ENCODE data around the gene TRPM4. TPM values are rescaled to one million over a fixed set of nuclear protein-coding genes. Genes with fewer than 3 reads are reported as not detected.
A peak's percentile ranks its signal among the peaks of the same experiment; 100 is the strongest.

Gene TRPM4
- total and polyA plus RNA-seq, 4 donors, result 8.1 to 31.2 (median 13.2) TPM

- Histone ChIP-seq H3K4me3 (ENCODE audit: low read depth in 1 of 3, low read length in 3 of 3) (peak within 1 kb of the TSS; percentile 50 to 69 (median 50)), H3K36me3 (ENCODE audit: control insufficient read depth in 4 of 4, insufficient read depth in 3 of 4, low read depth in 1 of 4, low read length in 3 of 4) (no peaks in the 10 kb centered on the region), H3K9ac (ENCODE audit: low read depth in 1 of 2, low read length in 2 of 2) (peak within 1 kb of the TSS; percentile 48 to 55), H3K27me3 (ENCODE audit: control insufficient read depth in 4 of 4, insufficient read depth in 4 of 4, low read length in 3 of 4) (no peaks in the 10 kb centered on the region), H3K27ac (ENCODE audit: low read depth in 1 of 2, low read length in 2 of 2) (peak within 1 kb of the TSS; percentile 97 to 100), H3K4me1 (ENCODE audit: control insufficient read depth in 4 of 4, insufficient read depth in 4 of 4, low read length in 3 of 4) (peaks cover 11 to 40% (median 25%) of the 10 kb centered on the region in 4 donors), H3K9me3 (ENCODE audit: control insufficient read depth in 4 of 4, low read length in 3 of 4) (no peaks in the 10 kb centered on the region)
- DNase-seq (ENCODE audit: low spot score), result peak; percentile 94
- TF ChIP-seq SP1 (IDR thresholded peaks at IDR 0.05) (peak; percentile 50), EGR1 (IDR thresholded peaks at IDR 0.05; ENCODE audit: low read depth in 2 of 2) (peak; percentile 87 to 88), GABPA (IDR thresholded peaks at IDR 0.05 in 1 of 2, conservative IDR thresholded peaks at IDR 0.05 in 1 of 2) (no peak), FOXA2 (IDR thresholded peaks at IDR 0.05) (no peak), RXRA (IDR thresholded peaks at IDR 0.05) (peak; percentile 46 to 55), JUND (IDR thresholded peaks at IDR 0.05) (peak in 1 of 2 donors; percentile 56), MAX (IDR thresholded peaks at IDR 0.05) (no peak), HNF4A (conservative IDR thresholded peaks at IDR 0.05) (peak; percentile 36 to 51), YY1 (IDR thresholded peaks at IDR 0.05) (peak; percentile 25), HNF4G (IDR thresholded peaks at IDR 0.05) (no peak), NR2F2 (IDR thresholded peaks at IDR 0.05) (peak; percentile 75), ATF3 (IDR thresholded peaks at IDR 0.05) (no peak), FOXA1 (IDR thresholded peaks at IDR 0.05) (no peak), RAD21 (IDR thresholded peaks at IDR 0.05) (no peak)
- TF ChIP-seq, protein P1, sequence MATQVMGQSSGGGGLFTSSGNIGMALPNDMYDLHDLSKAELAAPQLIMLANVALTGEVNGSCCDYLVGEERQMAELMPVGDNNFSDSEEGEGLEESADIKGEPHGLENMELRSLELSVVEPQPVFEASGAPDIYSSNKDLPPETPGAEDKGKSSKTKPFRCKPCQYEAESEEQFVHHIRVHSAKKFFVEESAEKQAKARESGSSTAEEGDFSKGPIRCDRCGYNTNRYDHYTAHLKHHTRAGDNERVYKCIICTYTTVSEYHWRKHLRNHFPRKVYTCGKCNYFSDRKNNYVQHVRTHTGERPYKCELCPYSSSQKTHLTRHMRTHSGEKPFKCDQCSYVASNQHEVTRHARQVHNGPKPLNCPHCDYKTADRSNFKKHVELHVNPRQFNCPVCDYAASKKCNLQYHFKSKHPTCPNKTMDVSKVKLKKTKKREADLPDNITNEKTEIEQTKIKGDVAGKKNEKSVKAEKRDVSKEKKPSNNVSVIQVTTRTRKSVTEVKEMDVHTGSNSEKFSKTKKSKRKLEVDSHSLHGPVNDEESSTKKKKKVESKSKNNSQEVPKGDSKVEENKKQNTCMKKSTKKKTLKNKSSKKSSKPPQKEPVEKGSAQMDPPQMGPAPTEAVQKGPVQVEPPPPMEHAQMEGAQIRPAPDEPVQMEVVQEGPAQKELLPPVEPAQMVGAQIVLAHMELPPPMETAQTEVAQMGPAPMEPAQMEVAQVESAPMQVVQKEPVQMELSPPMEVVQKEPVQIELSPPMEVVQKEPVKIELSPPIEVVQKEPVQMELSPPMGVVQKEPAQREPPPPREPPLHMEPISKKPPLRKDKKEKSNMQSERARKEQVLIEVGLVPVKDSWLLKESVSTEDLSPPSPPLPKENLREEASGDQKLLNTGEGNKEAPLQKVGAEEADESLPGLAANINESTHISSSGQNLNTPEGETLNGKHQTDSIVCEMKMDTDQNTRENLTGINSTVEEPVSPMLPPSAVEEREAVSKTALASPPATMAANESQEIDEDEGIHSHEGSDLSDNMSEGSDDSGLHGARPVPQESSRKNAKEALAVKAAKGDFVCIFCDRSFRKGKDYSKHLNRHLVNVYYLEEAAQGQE (IDR thresholded peaks at IDR 0.05), result peak; percentile 95
- TF ChIP-seq, protein P2, sequence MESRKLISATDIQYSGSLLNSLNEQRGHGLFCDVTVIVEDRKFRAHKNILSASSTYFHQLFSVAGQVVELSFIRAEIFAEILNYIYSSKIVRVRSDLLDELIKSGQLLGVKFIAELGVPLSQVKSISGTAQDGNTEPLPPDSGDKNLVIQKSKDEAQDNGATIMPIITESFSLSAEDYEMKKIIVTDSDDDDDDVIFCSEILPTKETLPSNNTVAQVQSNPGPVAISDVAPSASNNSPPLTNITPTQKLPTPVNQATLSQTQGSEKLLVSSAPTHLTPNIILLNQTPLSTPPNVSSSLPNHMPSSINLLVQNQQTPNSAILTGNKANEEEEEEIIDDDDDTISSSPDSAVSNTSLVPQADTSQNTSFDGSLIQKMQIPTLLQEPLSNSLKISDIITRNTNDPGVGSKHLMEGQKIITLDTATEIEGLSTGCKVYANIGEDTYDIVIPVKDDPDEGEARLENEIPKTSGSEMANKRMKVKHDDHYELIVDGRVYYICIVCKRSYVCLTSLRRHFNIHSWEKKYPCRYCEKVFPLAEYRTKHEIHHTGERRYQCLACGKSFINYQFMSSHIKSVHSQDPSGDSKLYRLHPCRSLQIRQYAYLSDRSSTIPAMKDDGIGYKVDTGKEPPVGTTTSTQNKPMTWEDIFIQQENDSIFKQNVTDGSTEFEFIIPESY (IDR thresholded peaks at IDR 0.05), result no peak
- under 1% methylated on average over 85 of the region's 85 CpGs for WGBS
These were observed 38.8 kb upstream of the TRPM4 start, which contains the start of gene C19orf73 for GRCh38 chr19:49118565-49119410. TSS of gene C19orf73 (minus strand) at chr19:49119143. CDS start at chr19:49119022, 121 bp downstream.

Data from liver (tissue), 9 donors.